HepG2 (cell line): Measurements from ENCODE around the gene INF2. TPM values are rescaled to one million over a fixed set of nuclear protein-coding genes. Genes with fewer than 3 reads are reported as not detected.

Experiments
- CBX5 ChIP-seq: sonication (generic); formaldehyde crosslinking; IDR thresholded peaks from 2 replicates; pipeline ENCODE4 v1.4.0; 2020; ENCODE audit warnings: missing genetic modification reagents, borderline replicate concordance
- HMG20B ChIP-seq: conservative IDR thresholded peaks from 2 replicates; pipeline ENCODE4 v1.6.1; 2016; ENCODE audit warnings: missing genetic modification reagents, missing compliant biosample characterization
- KDM3A ChIP-seq: IDR thresholded peaks from 2 replicates; pipeline ENCODE4 v1.6.1; 2018; ENCODE audit warnings: low read depth, missing compliant biosample characterization
- KMT2B ChIP-seq: IDR thresholded peaks from 2 replicates; pipeline ENCODE4 v1.6.1; 2016; ENCODE audit warnings: missing genetic modification reagents, missing compliant biosample characterization
- PHF20 ChIP-seq: sonication (generic); formaldehyde crosslinking; IDR thresholded peaks from 2 replicates; pipeline ENCODE4 v1.5.0; 2020; ENCODE audit warnings: mild to moderate bottlenecking, missing genetic modification reagents
- POLR2A ChIP-seq, 2 experiments: IDR thresholded peaks; 2 replicates each; pipeline ENCODE4 v1.6.1; 2011; ENCODE audit warnings: low read depth in 2 of 2, low read length in 2 of 2, mild to moderate bottlenecking in 1 of 2, moderate library complexity in 1 of 2; ENCODE audit not compliant: insufficient read depth in 1 of 2
- PRDM4 ChIP-seq: sonication (generic); formaldehyde crosslinking; IDR thresholded peaks from 2 replicates; pipeline ENCODE4 v1.9.0; 2021; ENCODE audit warnings: missing genetic modification reagents, borderline replicate concordance
- TOE1 ChIP-seq: sonication (generic); formaldehyde crosslinking; IDR thresholded peaks from 2 replicates; pipeline ENCODE4 v1.4.0; 2020; ENCODE audit warnings: mild to moderate bottlenecking, missing genetic modification reagents
- ZBTB43 ChIP-seq: sonication (generic); formaldehyde crosslinking; conservative IDR thresholded peaks from 2 replicates; pipeline ENCODE4 v1.4.0; 2020; ENCODE audit warnings: missing genetic modification reagents
- ZFAT ChIP-seq: sonication (generic); formaldehyde crosslinking; conservative IDR thresholded peaks from 2 replicates; pipeline ENCODE4 v1.8.1; 2023; ENCODE audit warnings: missing genetic modification reagents, inconsistent platforms
- ZFP41 ChIP-seq: sonication (generic); formaldehyde crosslinking; IDR thresholded peaks from 2 replicates; pipeline ENCODE4 v1.4.0; 2020; ENCODE audit warnings: mild to moderate bottlenecking, missing genetic modification reagents, borderline replicate concordance
- ZNF3 ChIP-seq: IDR thresholded peaks from 2 replicates; pipeline ENCODE4 v1.7.0; 2017; ENCODE audit warnings: inconsistent platforms
- ZNF382 ChIP-seq: sonication (generic); formaldehyde crosslinking; IDR thresholded peaks from 2 replicates; pipeline ENCODE4 v1.5.0; 2020; ENCODE audit warnings: missing genetic modification reagents, mild to moderate bottlenecking, borderline replicate concordance
- ZNF510 ChIP-seq: sonication (generic); formaldehyde crosslinking; IDR thresholded peaks from 2 replicates; pipeline ENCODE4 v1.4.0; 2020; ENCODE audit warnings: low read depth, mild to moderate bottlenecking, missing genetic modification reagents
- ZNF558 ChIP-seq: sonication (generic); formaldehyde crosslinking; IDR thresholded peaks from 2 replicates; pipeline ENCODE4 v1.9.0; 2022; ENCODE audit warnings: mild to moderate bottlenecking, missing genetic modification reagents, borderline replicate concordance
- ZNF562 ChIP-seq: sonication (generic); formaldehyde crosslinking; IDR thresholded peaks from 2 replicates; pipeline ENCODE4 v1.8.0; 2022; ENCODE audit warnings: missing genetic modification reagents, borderline replicate concordance
- ZNF646 ChIP-seq: sonication (generic); formaldehyde crosslinking; IDR thresholded peaks from 2 replicates; pipeline ENCODE4 v1.9.0; 2021; ENCODE audit warnings: mild to moderate bottlenecking, missing genetic modification reagents
- ZNF761 ChIP-seq: sonication (generic); formaldehyde crosslinking; conservative IDR thresholded peaks from 2 replicates; pipeline ENCODE4 v1.4.0; 2020; ENCODE audit warnings: mild to moderate bottlenecking, missing genetic modification reagents
- ZNF878 ChIP-seq: sonication (generic); formaldehyde crosslinking; IDR thresholded peaks from 2 replicates; pipeline ENCODE4 v1.8.1; 2023; ENCODE audit warnings: mild to moderate bottlenecking, missing genetic modification reagents, moderate library complexity
- ZSCAN9 ChIP-seq: IDR thresholded peaks from 2 replicates; pipeline ENCODE4 v1.6.1; 2016; ENCODE audit warnings: borderline replicate concordance
- polyA plus RNA-seq, 8 experiments: library from polyadenylated mRNA; depleted of rRNA in 3 of 8; stranded (reverse) in 7 of 8; unstranded in 1 of 8; fragments of >200 nt; fragmentation: Illumina TruSeq in 4 of 8; extraction: Trizol in 4 of 8; gene quantifications; 2 replicates each; pipeline versions ENCODE4 v1.2.1 to v1.2.3, GENCODE V29; 2011 to 2016; ENCODE audit warnings: low read depth in 4 of 8, missing spikeins in 1 of 8, mixed read lengths in 1 of 8; ENCODE audit not compliant: insufficient read depth in 1 of 8
- total RNA-seq, 5 experiments: library from RNA; depleted of rRNA; stranded (reverse); fragments of >200 nt; fragmentation: Illumina TruSeq; extraction: Trizol; gene quantifications; 2 replicates each; pipeline ENCODE4 v1.2.3, GENCODE V29; 2016; ENCODE audit warnings: low read depth in 1 of 5

INF2 gene
- total and polyA plus RNA-seq, 2 of the 13 experiments (the other 11 are each of a cell fraction or from before 2014, with no cell fraction given), result 16.4 to 26.4 TPM

GRCh38 chr14:104686624-104687517 lies 2.5 kb upstream of the INF2 start (continued):
- no peak for TF ChIP-seq KDM3A (CRISPR knock-in tag)
- no peak for TF ChIP-seq KMT2B (CRISPR knock-in tag)
- no peak for TF ChIP-seq HMG20B (CRISPR knock-in tag)
- TF ChIP-seq ZNF510 (CRISPR knock-in tag), result no peak
- no peak for TF ChIP-seq ZFAT (CRISPR knock-in tag)
- TF ChIP-seq ZNF562, result no peak
- TF ChIP-seq POLR2A (IDR thresholded peaks at IDR 0.05; ENCODE audit: insufficient read depth in 1 of 2, low read depth in 2 of 2, low read length in 2 of 2), result no peak
- no peak for TF ChIP-seq CBX5
- TF ChIP-seq ZNF646 (CRISPR knock-in tag), result peak; percentile 51; the same call in 1 of the 2 replicates
- TF ChIP-seq PRDM4 (CRISPR knock-in tag), result no peak
- TF ChIP-seq ZNF558 (CRISPR knock-in tag), result no peak
- TF ChIP-seq ZNF761 (CRISPR knock-in tag), result no peak
- TF ChIP-seq ZFP41, result no peak
- no peak for TF ChIP-seq TOE1 (CRISPR knock-in tag)
- TF ChIP-seq PHF20 (CRISPR knock-in tag), result no peak
- no peak for TF ChIP-seq ZNF382 (CRISPR knock-in tag)
- TF ChIP-seq ZNF3 (CRISPR knock-in tag), result no peak
- TF ChIP-seq ZBTB43 (CRISPR knock-in tag), result no peak
- TF ChIP-seq ZNF878, result no peak
- no peak for TF ChIP-seq ZSCAN9
